GM19025 (cell line): ENCODE results near the gene S1PR1.

Experiments used
- ATAC-seq: cut with Tn5 transposase; IDR thresholded peaks from one replicate; pipeline ENCODE4 v1.9.1; 2021; ENCODE audit warnings: mild to moderate bottlenecking, low read depth, moderate library complexity; ENCODE audit not compliant: unreplicated experiment

S1PR1 gene

GRCh38 chr1:101244842-101245241 is 8.0 kb downstream of the S1PR1 start:
- ATAC-seq = no peak

GRCh38 chr1:101245246-101245927 is 8.6 kb downstream of the S1PR1 start:
- no peak for ATAC-seq

GRCh38 chr1:101247404-101248287 is 10.8 kb downstream of the S1PR1 start:
- ATAC-seq = peak; percentile 93

- ATAC-seq = no peak
These were observed 13.4 kb downstream of the S1PR1 start for GRCh38 chr1:101250222-101250621.

DNA sequence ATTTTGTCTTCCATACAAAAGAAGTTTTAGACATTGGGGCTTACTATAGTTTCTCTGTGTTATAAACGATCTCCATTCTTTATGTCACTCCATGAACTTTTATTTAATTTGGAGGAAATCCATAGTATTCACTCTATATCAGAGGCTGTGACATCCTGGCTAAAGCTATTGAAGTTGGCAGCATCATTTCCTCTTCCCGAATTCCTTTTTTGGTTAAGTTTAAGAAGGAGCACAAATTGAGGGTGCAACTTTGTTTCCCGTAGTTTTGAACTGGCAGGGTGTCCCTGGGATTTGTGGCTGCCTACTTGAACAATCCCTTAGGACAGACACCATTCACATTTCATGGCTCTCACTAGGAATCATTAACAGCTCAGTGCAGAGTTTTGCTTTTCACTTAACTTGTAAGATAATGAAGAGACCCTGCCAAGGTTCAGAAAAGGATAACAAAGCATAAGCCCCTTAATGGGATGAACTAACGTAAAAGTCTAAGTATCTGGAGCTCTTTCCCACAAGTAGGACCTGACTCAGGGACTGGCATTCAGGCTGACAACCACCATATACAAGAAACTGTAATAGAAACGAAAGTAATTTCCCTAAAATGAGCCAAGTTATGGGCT is 13.9 kb downstream of the S1PR1 start:
- ATAC-seq = no peak

DNA sequence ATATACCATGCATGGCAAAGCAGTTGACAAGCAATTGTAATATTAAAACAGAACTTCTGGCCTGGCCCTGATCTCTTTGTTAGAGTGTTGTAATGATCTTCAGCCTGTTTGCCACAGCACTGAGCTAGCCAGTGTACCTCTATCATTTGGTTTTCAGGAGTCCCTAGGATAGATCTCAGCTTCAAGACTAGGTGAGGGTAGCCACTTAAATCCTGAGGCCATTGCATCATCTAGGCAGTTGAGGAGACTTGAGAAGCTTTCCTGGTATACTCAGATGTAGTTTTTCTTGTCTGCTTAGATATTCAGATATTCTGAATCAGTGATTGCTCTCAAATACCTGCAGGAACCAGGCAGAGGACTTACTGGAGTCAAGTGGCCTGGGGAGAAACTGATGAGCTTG is 14.7 kb downstream of the S1PR1 start:
- no peak for ATAC-seq

GRCh38 chr1:101253976-101254674 is 17.3 kb downstream of the S1PR1 start:
- no peak for ATAC-seq

GRCh38 chr1:101257500-101258325 is 20.9 kb downstream of the S1PR1 start:
- ATAC-seq = peak; percentile 81

GRCh38 chr1:101259744-101260148 is 22.9 kb downstream of the S1PR1 start:
- no peak for ATAC-seq

DNA sequence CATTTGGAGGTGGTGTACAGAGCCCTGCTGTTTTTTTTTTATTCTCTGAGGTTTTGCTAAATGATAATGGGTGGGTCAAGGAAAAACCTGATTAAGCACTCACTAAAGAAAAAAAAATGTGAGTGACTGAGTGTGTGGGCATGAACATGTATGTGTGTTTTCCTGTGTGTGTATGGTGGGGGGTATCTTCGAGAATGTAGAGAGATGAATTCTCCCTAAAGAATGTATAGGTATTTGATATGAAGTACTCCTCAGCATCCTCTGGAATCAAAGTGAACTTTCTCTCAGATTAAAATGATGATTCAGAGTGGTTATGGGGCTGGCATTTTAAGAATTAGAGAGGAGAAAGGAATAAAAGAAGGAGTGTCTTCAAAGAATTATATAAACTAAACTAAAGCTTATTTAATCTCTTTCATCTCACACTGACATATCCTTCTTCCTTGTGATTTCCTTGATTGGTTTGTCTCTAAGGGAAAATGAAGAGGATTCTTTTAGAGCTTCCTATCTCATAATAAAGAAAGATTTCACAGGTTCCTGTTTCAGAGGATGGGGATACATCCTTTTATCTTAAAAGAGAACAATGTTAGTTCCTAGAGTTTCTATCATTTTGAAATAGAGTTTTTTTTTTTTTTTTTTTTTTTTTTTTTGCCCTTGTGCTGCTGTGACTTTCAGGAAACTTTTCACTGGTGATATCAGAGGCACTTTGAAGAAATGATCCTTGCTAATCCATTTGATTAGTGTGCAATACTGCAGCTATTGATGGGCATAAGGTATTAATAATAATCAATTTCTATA is 23.9 kb downstream of the S1PR1 start:
- no peak for ATAC-seq

DNA sequence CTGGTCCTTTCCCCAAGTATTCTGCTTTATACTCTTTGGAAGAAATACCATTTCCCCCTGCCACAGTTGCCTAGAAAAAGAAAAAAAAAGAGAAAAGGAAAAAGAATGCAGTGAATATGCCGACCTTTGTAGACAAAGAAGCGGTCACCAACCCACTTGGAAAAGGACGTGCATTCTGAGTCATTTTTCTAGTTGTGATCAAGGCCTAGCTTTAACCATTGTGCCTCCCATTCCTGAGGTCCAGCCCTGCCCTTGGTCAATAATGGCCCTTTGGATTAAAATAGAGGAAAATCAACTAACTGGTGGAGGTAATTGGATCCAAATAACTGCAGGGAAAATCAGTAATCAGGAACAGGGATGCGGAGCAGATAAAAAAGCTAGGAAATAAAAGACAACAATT is 24.8 kb downstream of the S1PR1 start:
- no peak for ATAC-seq

- no peak for ATAC-seq
These were observed 25.2 kb downstream of the S1PR1 start for GRCh38 chr1:101262060-101262459.

- no peak for ATAC-seq
These were observed 26.0 kb downstream of the S1PR1 start for GRCh38 chr1:101262630-101263348.

DNA sequence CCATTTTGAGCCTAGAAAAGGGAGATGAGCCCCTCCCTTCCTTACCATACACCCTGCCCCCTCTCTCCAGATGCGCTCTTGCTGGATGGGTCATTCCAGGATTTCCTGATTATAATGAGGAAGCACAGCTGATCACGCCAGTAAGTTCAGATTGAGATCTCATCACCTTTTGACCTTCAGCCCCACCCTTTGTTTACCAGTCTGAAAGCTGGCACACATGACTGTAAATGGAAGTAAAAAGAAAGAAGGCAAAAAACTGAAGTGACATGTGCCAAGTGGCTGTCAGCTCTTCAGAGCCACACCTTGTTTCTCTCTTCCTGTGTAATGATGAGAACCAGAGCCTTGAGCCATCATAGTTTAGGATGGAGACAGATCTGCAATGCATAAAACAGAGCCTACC is 27.9 kb downstream of the S1PR1 start:
- no peak for ATAC-seq

- ATAC-seq = no peak
These were observed 28.9 kb downstream of the S1PR1 start for GRCh38 chr1:101265684-101266083.

GRCh38 chr1:101267082-101267481 is 30.3 kb downstream of the S1PR1 start:
- ATAC-seq = no peak

DNA sequence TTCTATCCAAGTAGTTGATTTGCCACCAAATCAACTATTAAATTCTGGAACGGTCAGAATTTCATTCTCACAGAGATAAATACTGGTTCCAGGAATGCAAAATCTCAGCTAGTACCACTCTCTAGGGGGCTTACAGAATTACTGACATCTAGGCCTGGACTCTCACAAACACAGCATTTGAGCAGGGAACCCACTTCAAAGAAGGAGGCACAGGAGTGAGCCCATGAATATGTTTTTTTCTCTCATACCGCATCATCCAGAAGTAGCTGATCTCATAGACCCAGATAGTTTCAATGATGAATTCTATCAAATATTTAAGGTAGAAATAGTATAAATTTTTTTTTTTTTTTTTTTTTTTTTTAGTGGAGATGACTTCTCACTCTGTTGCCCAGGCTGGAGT is 32.1 kb downstream of the S1PR1 start:
- no peak for ATAC-seq

GRCh38 chr1:101275672-101276071 is 38.9 kb downstream of the S1PR1 start:
- no peak for ATAC-seq

- no peak for ATAC-seq
These were observed 40.0 kb downstream of the S1PR1 start for GRCh38 chr1:101276818-101277217.
